GM12874 (cell line): ENCODE measurements around the gene PCARE.

Experiments
- TF ChIP-seq, protein P1 (sequence below): IDR thresholded peaks from 2 replicates; pipeline ENCODE4 v1.5.1; 2011; ENCODE audit warnings: low read depth, mild to moderate bottlenecking, control low read depth, low read length, moderate library complexity; ENCODE audit not compliant: insufficient read depth

Gene PCARE

GRCh38 chr2:29032189-29032588 lies 42.1 kb downstream of the PCARE start:
- TF ChIP-seq, protein P1, sequence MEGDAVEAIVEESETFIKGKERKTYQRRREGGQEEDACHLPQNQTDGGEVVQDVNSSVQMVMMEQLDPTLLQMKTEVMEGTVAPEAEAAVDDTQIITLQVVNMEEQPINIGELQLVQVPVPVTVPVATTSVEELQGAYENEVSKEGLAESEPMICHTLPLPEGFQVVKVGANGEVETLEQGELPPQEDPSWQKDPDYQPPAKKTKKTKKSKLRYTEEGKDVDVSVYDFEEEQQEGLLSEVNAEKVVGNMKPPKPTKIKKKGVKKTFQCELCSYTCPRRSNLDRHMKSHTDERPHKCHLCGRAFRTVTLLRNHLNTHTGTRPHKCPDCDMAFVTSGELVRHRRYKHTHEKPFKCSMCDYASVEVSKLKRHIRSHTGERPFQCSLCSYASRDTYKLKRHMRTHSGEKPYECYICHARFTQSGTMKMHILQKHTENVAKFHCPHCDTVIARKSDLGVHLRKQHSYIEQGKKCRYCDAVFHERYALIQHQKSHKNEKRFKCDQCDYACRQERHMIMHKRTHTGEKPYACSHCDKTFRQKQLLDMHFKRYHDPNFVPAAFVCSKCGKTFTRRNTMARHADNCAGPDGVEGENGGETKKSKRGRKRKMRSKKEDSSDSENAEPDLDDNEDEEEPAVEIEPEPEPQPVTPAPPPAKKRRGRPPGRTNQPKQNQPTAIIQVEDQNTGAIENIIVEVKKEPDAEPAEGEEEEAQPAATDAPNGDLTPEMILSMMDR = no peak

GRCh38 chr2:29031046-29031445 lies 43.3 kb downstream of the PCARE start:
- TF ChIP-seq, protein P1 = no peak

GRCh38 chr2:29025711-29026110 lies 48.6 kb downstream of the PCARE start:
- TF ChIP-seq, protein P1 = no peak

GRCh38 chr2:29024882-29025430 lies 49.4 kb downstream of the PCARE start:
- TF ChIP-seq, protein P1 = no peak

- TF ChIP-seq, protein P1 = no peak
Measured at GRCh38 chr2:29023188-29023587, 51.1 kb downstream of the PCARE start.

DNA sequence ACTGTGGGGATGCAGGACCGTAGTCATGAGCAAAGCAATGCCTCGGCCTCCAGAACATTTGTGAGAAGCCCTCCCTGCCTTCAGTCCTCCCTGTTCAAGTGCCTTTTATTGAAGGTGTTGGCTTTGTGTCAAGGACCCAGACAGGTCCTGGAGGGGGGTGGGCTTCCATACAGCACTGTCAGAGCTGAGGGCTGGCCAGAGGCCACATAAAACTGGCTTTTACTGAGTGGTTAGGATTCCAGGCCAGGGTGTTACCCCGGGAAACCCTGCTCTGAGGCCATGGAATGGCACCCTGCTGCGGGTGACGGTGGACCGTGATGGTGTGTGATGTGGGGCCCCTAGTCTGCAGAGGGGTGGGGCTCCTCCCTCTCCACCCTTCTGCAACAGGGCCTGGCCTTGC lies 51.6 kb downstream of the PCARE start:
- TF ChIP-seq, protein P1 = no peak

- TF ChIP-seq, protein P1 = no peak
Measured at GRCh38 chr2:29021886-29022285, 52.4 kb downstream of the PCARE start.
